HG02938 (cell line): Measurements from ENCODE around the gene PXT1.
"Not testable (repeated sequence)": the region's sequence is repeated elsewhere in the genome, so short reads cannot be mapped to it uniquely, and the experiment has no call there.

ENCODE experiments used
- ATAC-seq: cut with Tn5 transposase; IDR thresholded peaks from one replicate; pipeline ENCODE4 v1.9.1; 2021; ENCODE audit warnings: mild to moderate bottlenecking, moderate library complexity; ENCODE audit not compliant: unreplicated experiment

The PXT1 gene

DNA sequence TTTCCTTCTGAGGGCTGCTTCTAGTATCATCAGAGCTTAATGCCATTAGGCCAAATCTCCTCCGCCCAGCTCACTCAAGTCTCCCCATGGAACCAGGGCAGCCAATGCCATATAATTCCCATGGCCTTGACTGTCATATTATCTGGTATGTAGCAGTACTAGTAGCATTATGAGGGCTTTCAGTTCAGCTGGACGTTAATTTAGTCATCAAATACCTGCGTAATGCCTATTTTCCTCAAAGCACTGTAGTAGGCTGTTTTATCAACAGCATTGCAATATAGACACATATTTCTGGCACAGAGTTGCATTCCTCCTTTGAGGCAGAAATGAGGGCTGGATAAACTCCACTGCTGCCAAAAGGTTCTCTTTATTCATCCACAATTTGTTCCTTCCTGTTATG lies 1.8 kb upstream of the PXT1 start:
- ATAC-seq, result no peak

DNA sequence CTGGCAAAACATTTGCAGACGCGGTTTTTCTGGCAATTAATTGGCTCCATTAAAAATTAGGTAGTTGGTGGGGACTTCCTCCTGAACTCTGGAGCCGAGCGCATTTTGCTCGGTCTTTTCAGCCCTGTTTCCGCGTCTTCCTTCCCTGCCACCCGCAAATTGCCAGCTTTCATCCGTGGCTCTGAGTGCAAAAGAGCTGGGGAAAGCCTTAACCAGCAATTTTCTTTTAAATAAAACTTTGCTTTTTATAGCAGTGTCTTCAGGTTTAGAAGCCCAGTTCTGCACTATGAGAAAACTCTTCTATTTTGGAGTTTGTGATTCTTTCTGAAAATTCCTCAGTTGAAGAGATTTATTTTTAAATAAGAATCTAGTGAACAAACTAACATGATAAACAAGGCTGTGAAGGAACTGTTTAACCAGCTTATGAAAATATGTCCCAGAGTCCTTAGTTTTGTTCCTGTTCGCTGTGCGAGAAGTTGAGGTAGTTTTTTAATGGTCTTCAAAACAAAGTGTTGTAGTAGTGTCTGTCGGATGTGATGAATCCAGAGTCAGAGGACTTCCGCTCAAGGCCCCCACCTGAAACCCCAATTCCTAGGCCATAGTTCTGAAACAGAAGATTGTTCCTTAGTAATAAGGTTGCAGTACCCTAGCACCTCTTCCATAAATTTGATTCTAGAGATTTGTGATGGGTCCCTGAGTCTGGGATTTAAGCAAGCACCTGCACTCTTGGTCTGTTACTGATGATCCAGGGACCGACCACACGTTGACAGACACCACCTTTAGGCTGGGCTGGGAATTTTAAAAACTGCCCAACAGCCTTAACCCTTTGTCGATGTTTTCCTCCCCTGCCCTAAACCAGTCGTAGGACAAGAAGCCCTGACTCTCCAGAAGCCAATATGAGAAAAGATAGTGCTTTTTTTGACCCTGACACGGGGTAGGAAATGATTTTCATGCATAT lies 1.1 kb upstream of the PXT1 start:
- ATAC-seq, result no peak

DNA sequence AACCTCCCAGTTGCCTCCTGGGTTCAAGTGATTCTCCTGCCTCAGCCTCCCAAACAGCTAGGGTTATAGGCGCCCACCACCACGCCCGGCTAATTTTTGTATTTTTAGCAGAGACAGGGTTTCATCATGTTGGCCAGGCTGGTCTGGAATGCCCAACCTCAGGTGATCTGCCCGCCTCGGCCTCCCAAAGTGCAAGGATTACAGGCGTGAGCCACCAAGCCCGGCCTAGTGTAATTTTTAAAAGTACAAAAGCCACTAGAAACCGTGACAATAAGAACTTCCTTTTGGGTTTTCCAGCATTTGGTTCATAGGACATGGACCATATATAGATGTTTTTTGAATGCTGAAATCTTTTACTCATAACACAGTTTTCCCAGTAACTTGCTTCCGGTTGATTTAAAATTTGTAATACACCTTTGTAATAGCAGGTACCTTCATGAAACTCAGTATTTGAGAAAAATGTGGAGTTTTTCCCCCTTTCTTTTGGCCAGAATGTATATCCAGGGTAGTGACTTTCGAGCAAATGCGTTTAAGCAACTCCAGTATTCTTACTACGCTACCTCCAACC lies 467 bp downstream of the PXT1 start:
- no peak for ATAC-seq

DNA sequence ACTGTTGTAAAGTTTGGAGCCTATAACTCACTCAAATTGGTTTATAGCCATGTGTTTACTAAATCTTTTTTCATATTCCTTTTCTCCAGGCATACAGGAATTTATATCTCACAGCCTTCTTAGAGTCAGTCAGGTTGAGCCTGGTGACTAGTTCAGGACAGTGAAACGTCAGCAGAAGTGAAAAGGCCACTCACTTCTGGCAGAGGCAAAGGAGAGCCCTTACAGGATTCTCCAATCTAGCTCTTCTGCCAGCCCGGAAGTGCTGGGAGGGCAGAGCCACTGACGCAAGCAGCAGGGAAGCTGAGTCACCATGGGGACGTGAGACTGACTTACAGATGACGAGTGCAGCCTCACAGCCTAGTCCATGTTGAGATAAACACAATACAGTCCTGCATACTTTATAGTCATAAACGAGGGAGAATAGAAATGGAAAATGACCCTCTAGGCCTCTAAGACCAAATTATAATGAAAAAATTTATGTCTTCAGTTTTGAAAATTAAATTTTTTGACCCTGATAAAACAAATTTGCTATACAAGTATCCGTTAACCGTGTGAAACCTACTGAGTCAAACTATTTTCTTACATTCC lies 1.3 kb downstream of the PXT1 start:
- ATAC-seq, result no peak

DNA sequence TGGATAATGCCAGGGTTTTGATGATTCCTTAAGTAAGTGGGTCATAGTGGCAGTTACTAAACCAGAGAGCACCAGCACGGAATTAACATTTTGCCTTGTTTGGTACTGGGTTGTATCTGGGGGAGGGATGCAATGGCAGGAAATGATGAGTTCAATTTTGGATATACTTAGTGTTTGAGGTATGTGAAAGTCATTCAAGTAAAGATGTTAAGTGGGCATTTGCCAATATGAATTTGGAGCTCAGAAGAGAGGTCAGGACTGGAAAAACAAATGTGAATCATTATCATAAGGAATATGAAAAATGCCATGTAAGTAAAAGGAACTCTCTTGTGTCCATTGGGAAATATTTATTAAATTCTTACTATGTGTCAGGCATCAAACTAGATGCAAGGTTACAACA lies 6.2 kb downstream of the PXT1 start:
- no peak for ATAC-seq

DNA sequence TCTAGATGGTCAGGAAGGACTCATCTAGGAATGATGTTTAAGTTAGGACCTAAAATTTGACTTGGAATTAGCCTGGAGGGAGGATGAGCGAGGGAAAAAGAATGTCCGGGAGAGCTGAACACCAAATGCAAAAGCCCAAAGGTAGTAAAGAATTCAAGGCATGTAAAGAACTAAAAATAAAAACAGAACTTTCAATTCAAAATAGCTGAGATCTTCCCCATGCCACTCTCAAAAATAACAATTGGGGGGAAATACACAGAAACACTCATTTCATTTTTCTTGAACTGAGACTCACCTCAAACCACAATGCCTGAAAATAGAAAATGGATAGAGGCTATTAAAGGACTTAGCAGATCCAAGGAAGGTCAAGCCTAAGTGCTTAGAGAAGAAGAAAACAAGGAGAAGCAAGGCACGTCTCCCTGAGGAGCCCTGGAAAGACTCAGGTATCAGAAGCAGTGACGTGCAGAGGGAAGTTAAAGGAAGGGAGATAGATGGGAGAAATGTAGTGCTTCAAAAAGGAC lies 10.4 kb downstream of the PXT1 start:
- ATAC-seq, result no peak

DNA sequence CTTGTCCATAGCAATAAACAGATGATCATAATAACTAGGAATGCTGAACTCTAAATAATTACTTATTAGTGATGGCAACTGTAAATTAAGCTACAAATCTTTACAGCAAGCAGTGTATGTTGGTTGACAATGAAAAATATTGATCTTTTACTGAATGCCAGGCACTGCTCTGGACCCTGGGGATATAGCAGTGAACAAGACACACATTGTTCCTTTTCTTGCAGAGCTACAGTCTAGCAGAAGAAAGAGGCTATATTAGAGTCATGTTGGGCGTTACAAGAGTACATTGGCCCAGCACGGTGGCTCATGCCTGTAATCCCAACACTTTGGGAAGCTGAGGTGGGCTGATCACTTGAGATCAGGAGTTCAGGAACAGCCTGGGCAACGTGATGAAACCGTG lies 11.5 kb downstream of the PXT1 start:
- no peak for ATAC-seq

DNA sequence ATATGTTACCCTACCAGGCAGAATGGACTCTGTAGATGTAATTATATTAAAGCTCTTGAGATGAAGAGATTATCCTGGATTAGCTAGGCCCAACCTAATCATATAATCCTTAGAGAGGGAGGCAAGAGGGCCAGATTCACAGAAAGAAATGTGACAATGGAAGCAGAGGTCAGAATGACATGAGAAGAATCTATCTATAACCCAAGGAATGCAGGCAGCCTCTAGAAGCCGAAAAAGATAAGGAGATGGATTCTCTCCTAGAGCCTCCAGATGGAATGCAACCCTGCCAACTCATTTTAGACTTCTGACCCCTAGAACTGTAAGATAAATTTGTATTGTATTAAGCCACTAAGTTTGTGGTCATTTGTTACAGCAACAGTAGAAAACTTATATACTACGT lies 12.3 kb downstream of the PXT1 start:
- ATAC-seq, result no peak

DNA sequence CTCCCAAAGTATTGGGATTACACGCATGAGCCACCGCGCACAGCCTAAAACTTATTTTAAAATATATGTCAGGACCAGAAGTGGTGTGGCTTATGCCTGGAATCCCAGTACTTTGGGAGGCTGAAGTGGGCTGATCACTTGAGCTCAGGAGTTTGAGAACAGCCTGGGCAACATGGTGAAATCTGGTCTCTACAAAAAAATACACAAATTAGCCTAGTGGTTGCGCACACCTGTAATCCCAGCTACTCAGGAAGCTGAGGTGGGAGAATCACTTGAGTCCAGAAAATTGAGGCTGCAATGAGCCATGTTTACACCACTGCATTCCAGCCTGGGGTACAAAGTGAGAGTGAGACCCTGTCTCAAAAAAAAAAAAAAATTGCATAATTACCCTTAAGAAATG lies 13.7 kb downstream of the PXT1 start:
- ATAC-seq, result no peak

DNA sequence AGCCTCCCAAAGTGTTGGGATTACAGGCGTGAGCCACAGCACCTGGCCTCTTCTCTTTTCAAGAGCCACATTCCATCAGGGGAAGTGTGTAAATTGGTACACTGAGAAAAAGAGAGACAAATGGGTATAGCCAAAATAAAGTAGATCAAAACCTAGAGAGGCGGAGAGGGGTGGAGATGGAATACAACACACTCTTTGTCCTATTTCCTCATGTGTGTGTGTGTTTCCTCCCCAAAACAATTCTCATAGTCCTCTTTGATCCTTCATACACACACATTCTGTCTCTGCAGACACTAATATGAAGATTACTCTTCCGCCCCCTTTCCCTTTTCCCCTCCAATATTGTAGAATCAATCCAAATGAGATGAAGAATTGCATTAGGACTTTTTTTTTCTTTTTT lies 16.0 kb downstream of the PXT1 start:
- no peak for ATAC-seq

DNA sequence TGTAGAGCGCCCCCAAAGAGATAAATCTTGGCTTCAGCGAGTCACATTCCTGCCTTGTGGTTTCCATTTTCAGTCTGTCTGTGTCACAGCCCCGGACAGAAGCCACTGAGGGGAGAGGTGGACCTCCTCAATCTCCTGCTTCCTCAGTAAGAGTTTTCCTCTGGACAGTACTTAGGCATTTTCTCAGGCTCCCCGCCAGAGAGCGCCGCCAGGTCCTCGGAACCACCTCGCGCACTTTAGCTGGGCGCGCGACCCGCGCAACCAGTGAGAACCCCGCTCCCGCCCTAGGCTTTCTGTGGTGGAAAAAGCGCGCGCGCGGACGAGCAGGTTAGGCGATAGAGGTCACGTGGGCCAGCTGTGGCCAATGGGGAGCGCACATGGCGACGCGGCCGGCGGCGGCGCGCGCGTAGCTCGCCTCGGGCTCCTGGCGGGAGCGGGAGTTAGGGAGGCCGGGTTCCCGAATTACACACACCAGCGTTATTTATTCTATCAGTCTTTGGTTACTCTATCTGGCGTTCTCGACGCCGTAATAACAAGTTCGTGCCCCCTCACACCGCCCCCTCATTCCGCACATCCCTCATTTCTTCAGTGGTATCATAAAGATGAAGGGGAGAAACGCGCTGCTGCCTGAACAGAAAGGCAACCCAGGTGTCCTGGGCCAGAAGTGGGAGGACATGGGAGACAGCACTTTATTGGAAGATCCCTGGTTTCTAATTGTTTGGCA lies 19.4 kb downstream of the PXT1 start:
- peak; percentile 90 for ATAC-seq

DNA sequence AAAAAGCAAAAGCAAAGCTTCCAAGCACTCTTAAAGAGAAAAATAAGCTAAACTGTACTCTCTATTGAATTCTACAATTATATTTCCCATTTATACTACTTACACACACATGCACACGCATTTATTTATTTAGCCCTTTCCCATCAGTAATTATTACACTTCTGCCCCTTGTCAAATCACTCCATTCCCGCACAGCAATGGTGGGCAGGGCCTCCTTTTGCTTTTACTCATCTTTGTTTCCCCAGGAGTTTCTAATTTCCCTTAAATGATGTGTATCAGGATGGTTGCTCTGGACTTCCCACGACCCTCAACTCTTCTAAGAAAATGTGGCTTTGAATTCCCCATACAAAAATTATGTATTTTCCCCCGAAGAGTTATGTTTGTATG lies 19.9 kb downstream of the PXT1 start:
- no peak for ATAC-seq

DNA sequence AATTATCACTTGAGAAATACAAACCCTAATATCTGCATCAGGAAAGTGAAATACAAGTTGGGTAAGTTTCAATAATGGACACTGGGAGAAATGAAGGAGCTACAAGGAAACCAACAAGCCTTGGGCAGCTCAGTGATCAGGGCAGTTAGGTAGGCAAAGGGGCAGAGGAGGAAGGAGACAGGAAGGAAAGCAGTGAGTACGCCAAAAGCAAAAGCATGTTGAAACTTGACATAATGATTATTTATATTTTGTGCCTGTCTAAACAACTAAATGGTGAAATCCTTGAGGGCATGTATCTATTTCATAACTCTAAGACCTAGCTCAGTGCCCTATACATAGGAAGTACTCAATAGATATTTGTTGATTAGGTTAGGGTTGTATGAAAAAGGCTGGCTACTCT lies 23.3 kb downstream of the PXT1 start:
- ATAC-seq, result no peak

DNA sequence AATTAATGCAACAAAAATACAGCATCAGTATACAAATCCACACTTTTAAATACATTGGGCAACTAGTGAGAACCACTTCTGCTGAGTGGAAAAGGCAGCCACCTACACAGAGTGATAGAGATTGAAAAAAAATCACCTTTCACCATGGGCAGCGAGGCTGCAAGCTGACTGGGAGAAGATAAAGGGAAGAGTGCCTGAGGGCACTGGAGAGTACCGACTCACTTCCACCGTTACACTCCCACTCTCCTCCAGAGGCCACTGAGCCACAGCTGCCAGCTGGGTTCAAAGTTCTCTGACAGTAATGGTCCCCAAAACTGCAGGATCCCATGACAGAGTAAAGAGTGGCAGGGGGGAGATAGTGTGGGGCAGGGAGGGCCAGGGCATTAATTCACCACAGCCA lies 24.1 kb downstream of the PXT1 start:
- ATAC-seq, result no peak

DNA sequence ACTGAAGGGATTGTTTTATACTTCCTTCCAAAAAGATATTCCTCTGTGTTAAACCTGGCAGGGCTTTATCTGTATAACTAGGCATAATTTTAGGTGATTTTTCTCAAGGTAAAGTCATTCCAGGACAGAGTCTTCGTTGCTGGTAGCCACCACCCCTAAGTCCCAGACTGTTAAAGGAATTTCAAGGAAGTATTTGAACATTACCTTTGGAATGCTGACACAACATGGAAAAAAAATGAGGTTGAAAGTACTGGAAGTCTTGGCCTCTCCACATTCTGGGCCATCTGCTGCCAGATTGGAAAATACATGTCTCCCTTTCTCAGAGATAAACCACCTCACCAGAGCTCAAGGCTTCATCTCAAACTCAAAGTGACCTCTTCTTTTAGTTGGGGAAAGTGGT lies 28.2 kb downstream of the PXT1 start:
- ATAC-seq, result no peak

DNA sequence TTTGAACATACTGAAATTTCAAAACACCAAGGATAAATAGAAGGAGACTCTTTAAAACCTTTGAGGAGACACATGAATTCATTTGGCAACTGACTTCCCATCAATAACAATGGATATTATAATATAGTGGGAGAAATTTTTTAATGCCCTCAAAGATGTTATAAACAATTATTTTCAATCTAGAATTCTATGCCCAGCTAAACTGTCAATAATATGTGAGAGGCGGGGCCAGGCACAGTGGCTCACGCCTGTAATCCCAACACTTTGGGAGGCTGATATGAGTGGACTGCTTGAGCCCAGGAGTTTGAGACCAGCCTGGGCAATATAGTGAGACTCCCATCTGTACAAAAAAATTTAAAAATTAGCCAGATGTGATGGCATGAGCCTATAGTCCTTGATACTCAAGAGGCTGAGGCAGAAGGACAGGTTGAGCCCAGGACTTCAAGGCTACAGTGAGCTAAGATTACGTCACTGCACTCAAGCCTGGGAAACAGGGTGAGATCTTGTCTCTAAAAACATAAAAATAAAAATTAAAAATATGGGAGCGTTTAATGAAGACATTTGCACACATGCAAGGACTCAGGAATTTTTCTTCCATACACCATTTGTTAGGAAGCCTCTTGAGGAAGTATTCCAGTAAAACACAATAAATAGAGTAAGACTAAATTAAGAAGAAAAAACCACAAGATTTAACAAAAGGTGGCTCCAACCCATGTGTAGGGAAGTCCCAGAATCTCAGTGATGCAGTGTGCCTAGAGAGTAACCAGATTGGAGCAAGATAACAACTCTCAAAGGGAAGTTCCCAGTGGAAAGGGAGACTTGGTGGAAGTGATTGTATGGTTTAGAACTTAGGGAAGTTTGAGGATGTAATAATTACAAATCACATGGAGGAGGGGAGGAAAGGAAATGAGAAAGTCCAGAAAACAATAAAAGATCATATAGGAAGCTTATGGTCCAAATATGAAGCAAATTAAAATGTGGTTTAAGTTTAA lies 28.9 kb downstream of the PXT1 start:
- no peak for ATAC-seq

DNA sequence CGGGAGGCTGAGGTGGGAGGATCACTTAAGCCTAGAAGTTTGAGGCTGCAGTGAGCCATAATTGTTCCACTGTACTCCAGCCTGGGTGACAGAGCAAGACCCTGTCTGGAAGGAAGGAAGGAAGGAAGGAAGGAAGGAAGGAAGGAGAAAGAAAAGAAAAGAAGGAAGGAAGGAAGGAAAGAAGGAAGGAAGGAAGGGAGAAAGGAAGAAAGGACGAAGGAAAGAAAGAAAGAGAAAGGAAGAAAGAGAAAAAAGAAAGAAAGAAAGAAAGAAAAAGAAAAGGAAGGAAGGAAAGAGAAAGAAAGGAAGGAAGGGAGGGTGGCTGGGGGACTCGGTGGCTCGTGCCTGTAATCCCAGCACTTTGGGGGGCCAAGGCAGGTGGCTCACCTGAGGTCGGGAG lies 32.9 kb downstream of the PXT1 start:
- not testable (repeated sequence) for ATAC-seq

DNA sequence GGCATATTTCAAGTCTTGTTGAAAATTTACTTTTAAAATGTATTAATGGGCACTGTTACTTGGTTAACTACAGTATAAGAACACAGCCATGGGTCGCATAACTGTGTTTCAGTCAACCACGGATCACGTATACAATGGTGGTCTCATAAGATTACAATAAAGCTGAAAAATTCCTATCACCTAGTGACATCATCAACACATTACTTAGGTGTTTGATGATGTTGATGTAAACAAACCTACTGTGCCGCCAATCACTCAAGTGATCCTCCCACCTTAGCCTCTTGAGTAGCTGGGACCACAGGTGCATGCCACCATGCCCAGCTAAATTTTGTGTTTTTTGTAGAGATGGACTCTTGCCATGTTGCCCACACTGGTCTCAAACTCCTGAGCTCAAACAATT lies 38.5 kb downstream of the PXT1 start:
- ATAC-seq, result no peak

DNA sequence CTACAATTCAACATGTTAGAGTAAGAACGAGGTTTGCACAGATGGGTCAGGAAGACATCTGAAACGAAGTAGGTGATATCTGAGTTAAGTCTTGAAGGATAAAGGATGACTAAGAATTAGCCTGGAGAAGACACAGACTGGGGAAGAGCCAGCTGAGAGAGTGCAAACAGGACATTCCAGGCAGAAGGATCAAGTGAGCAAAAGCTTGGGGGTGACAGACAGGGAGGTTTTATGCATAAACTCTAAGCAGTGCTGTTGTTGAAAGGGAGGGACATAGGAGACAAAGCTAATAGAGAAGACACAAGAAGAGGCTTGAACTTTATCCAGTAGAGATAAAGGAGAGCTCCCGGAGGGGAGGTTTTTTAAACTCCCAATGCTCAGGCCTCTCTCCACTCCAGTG lies 40.2 kb downstream of the PXT1 start:
- no peak for ATAC-seq

DNA sequence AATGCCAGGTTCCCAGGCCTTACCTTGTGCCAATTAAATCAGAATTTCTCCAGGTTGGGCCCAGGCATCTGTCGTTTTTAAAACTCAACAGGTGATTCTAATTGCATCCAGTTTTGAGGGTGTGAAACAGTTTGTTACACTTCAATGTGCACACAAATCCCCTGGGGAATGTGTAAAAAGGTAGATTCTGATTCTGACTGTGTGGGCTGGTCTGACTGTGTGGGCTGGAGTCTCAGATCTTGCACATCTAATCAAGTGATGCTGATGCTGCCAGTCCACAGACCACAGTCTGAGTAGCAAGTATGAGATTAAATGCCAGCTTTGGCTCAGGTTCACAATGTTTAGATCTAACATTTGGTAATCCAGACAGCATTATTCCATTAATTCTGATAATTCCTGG lies 42.7 kb downstream of the PXT1 start:
- ATAC-seq, result no peak
